ENCODE results near the gene ABCD3.
"Not testable (repeated sequence)": the region's sequence is repeated elsewhere in the genome, so short reads cannot be mapped to it uniquely, and the experiment has no call there.

Gene ABCD3

GRCh38 chr1:94417978-94418663, at the start of gene ABCD3:
ABCD3 (plus strand) TSS chr1:94418389; CDS start chr1:94418479, 90 bp downstream.
- in situ Hi-C loops (cut with MboI; ENCODE audit: low sequenced_read_pairs), result no loop called here

- in situ Hi-C loops (cut with MboI; ENCODE audit: low sequenced_read_pairs), result not testable (repeated sequence)
Observed at GRCh38 chr1:94372771-94373170, 45.4 kb upstream of the ABCD3 start.

- in situ Hi-C loops (cut with MboI; ENCODE audit: low sequenced_read_pairs), result not testable (repeated sequence)
Observed at GRCh38 chr1:94373311-94373710, 44.9 kb upstream of the ABCD3 start.

GRCh38 chr1:94375666-94376065, 42.5 kb upstream of the ABCD3 start:
- in situ Hi-C loops (cut with MboI; ENCODE audit: low sequenced_read_pairs), result not testable (repeated sequence)

- in situ Hi-C loops (cut with MboI; ENCODE audit: low sequenced_read_pairs), result not testable (repeated sequence)
Observed at GRCh38 chr1:94378493-94378892, 39.7 kb upstream of the ABCD3 start.

- in situ Hi-C loops (cut with MboI; ENCODE audit: low sequenced_read_pairs), result no loop called here
Observed at GRCh38 chr1:94379615-94380014, 38.6 kb upstream of the ABCD3 start.

GRCh38 chr1:94382201-94382600, 36.0 kb upstream of the ABCD3 start:
- in situ Hi-C loops (cut with MboI; ENCODE audit: low sequenced_read_pairs), result no loop called here

- in situ Hi-C loops (cut with MboI; ENCODE audit: low sequenced_read_pairs), result no loop called here
Observed at GRCh38 chr1:94383966-94384408, 34.2 kb upstream of the ABCD3 start.

GRCh38 chr1:94384485-94385265, 33.5 kb upstream of the ABCD3 start:
- in situ Hi-C loops (cut with MboI; ENCODE audit: low sequenced_read_pairs), result no loop called here

GRCh38 chr1:94385308-94385929, 32.8 kb upstream of the ABCD3 start:
- in situ Hi-C loops (cut with MboI; ENCODE audit: low sequenced_read_pairs), result no loop called here

GRCh38 chr1:94389298-94389697, 28.9 kb upstream of the ABCD3 start:
- in situ Hi-C loops (cut with MboI; ENCODE audit: low sequenced_read_pairs), result no loop called here

GRCh38 chr1:94394247-94394646, 23.9 kb upstream of the ABCD3 start:
- in situ Hi-C loops (cut with MboI; ENCODE audit: low sequenced_read_pairs), result no loop called here

- in situ Hi-C loops (cut with MboI; ENCODE audit: low sequenced_read_pairs), result no loop called here
Observed at GRCh38 chr1:94395231-94395630, 23.0 kb upstream of the ABCD3 start.

GRCh38 chr1:94395748-94396309, 22.4 kb upstream of the ABCD3 start:
- in situ Hi-C loops (cut with MboI; ENCODE audit: low sequenced_read_pairs), result no loop called here

- in situ Hi-C loops (cut with MboI; ENCODE audit: low sequenced_read_pairs), result no loop called here
Observed at GRCh38 chr1:94396356-94397010, 21.7 kb upstream of the ABCD3 start.

GRCh38 chr1:94398356-94398755, 19.8 kb upstream of the ABCD3 start:
- in situ Hi-C loops (cut with MboI; ENCODE audit: low sequenced_read_pairs), result no loop called here

GRCh38 chr1:94399453-94399852, 18.7 kb upstream of the ABCD3 start:
- in situ Hi-C loops (cut with MboI; ENCODE audit: low sequenced_read_pairs), result no loop called here

GRCh38 chr1:94401206-94401605, 17.0 kb upstream of the ABCD3 start:
- in situ Hi-C loops (cut with MboI; ENCODE audit: low sequenced_read_pairs), result no loop called here

GRCh38 chr1:94406446-94406845, 11.7 kb upstream of the ABCD3 start:
- in situ Hi-C loops (cut with MboI; ENCODE audit: low sequenced_read_pairs), result no loop called here

- in situ Hi-C loops (cut with MboI; ENCODE audit: low sequenced_read_pairs), result no loop called here
Observed at GRCh38 chr1:94408104-94408830, 9.9 kb upstream of the ABCD3 start.

All from HL-60/S4 treated with phorbol 12-myristate 13-acetate at 8.2 ng/mL for 4 days and 3 days (cell line).